ENCODE measurements around the gene USPL1.
"Not testable (repeated sequence)": the region's sequence is repeated elsewhere in the genome, so short reads cannot be mapped to it uniquely, and the experiment has no call there.

USPL1 gene

GRCh38 chr13:30629527-30629926 lies 11.8 kb downstream of the USPL1 start:
- DNase-seq (ENCODE audit: low read depth, low spot score) = no peak
- TF ChIP-seq, protein P1, sequence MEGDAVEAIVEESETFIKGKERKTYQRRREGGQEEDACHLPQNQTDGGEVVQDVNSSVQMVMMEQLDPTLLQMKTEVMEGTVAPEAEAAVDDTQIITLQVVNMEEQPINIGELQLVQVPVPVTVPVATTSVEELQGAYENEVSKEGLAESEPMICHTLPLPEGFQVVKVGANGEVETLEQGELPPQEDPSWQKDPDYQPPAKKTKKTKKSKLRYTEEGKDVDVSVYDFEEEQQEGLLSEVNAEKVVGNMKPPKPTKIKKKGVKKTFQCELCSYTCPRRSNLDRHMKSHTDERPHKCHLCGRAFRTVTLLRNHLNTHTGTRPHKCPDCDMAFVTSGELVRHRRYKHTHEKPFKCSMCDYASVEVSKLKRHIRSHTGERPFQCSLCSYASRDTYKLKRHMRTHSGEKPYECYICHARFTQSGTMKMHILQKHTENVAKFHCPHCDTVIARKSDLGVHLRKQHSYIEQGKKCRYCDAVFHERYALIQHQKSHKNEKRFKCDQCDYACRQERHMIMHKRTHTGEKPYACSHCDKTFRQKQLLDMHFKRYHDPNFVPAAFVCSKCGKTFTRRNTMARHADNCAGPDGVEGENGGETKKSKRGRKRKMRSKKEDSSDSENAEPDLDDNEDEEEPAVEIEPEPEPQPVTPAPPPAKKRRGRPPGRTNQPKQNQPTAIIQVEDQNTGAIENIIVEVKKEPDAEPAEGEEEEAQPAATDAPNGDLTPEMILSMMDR (IDR thresholded peaks at IDR 0.05; ENCODE audit: insufficient read depth, low read length, missing control alignments) = no peak
- ChIA-PET POLR2A (interaction anchor here (2.0 kb wide), 1 partner anchor 12 kb away, joined by 5 read pairs; the partner anchor contains the start of gene USPL1), CTCF (interaction anchor here (1.1 to 1.4 kb wide), 2 partner anchors 10 to 497 kb away, joined by 3 read pairs; no protein-coding TSS in a partner anchor)
- no peak overlapping the region for H3K4me3 ChIP-seq (ENCODE audit: low read depth, low read length)

DNA sequence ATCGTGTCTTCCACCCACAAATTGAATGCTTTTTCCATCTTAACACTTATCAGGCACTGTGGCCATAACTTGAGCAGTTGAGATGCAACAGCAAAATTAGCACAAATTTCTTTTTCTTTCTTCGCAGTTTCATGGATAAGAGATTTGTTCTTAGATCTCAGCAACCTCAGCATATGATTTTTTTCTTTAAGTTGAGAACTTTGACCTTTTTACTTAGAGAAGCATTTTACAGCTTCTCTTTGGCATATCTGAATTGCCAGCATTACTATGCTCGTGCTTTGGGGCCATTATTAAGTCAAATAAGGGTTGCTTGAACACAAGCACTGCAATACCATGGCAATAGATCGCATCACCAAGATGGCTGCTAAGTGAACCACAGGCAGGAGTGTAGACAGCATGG lies 16.1 kb downstream of the USPL1 start:
- TF ChIP-seq, protein P1 (IDR thresholded peaks at IDR 0.05; ENCODE audit: insufficient read depth, low read length, missing control alignments) = no peak
- ChIA-PET CTCF (no interaction called here), POLR2A (no interaction called here)
- H3K4me3 ChIP-seq (ENCODE audit: low read depth, low read length) = no peak overlapping the region
- DNase-seq (ENCODE audit: low read depth, low spot score) = no peak

DNA sequence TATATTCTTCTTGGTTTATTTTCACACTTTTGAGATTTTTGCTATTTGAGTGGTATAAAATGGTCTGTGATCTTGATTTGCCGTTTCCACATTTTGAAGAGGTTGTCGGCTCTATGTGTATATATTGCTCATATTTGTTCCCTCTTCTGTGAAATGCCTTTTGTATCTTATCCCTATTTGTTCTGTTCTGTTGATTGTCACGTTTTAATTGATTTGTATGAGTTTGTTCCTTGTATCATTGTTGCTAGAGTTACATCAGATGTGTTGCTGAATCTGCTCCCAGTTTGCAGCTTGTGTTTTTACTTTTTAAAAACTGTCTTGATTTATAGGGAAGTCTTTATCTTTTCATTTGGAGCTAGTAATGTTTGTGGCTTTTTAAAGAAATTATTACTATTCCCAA lies 17.1 kb downstream of the USPL1 start:
- TF ChIP-seq, protein P1 (IDR thresholded peaks at IDR 0.05; ENCODE audit: insufficient read depth, low read length, missing control alignments) = no peak
- ChIA-PET POLR2A (no interaction called here), CTCF (interaction anchor here (0.8 kb wide), 1 partner anchor 167 kb away, joined by 3 read pairs; no protein-coding TSS in a partner anchor)
- H3K4me3 ChIP-seq (ENCODE audit: low read depth, low read length) = no peak overlapping the region
- no peak for DNase-seq (ENCODE audit: low read depth, low spot score)

GRCh38 chr13:30638301-30638700 lies 20.6 kb downstream of the USPL1 start:
- POLR2A ChIA-PET = no interaction called here
- CTCF ChIA-PET = no interaction called here
- TF ChIP-seq, protein P1 (IDR thresholded peaks at IDR 0.05; ENCODE audit: insufficient read depth, low read length, missing control alignments) = no peak
- no peak overlapping the region for H3K4me3 ChIP-seq (ENCODE audit: low read depth, low read length)
- no peak for DNase-seq (ENCODE audit: low read depth, low spot score)

DNA sequence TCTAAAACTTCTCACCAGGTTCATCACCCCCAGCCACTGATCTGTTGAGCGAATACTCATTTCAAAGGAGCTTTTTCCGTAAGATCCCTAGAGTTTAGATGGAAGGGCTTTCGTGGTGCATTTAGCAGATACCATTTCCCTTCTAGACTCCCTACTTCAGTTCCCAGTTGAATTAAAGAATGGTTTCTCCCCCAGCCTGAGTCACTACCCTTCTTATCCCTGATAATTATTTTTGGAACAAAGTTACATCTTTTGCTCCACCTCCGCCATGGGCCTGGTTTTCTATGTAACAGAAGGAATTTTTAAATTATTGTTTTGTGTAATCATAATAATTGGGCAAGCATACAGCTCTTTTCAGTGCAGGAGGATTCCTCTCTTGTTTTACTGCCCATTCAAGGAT lies 22.0 kb downstream of the USPL1 start:
- CTCF ChIA-PET = interaction anchor here (0.7 to 1.1 kb wide), 3 partner anchors 10 to 405 kb away, joined by 3 read pairs; no protein-coding TSS in a partner anchor
- POLR2A ChIA-PET = interaction anchor here (0.5 kb wide), 1 partner anchor 77 kb away, joined by 3 read pairs; no protein-coding TSS in a partner anchor
- DNase-seq (ENCODE audit: low read depth, low spot score) = no peak
- H3K4me3 ChIP-seq (ENCODE audit: low read depth, low read length) = no peak overlapping the region
- TF ChIP-seq, protein P1 (IDR thresholded peaks at IDR 0.05; ENCODE audit: insufficient read depth, low read length, missing control alignments) = no peak

DNA sequence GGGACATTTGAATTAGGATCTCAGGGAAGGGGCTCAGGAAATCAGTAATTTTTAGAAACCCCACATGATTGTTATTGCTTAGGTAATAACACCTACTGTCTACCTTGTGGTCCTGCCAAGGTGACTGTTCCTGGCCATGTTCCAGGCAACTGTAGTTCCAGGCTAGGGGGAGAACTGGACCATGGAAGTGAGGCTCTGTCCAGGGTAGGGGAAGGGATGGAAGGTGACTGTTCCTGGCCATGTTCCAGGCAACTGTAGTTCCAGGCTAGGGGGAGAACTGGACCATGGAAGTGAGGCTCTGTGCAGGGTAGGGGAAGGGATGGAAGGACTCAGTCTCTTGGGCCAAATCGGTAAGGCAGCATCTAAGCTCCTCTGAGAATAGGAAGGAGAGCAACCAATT lies 23.5 kb downstream of the USPL1 start:
- CTCF ChIA-PET; POLR2A ChIA-PET; H3K4me3 ChIP-seq (ENCODE audit: low read depth, low read length); DNase-seq (ENCODE audit: low read depth, low spot score): not testable (repeated sequence)

DNA sequence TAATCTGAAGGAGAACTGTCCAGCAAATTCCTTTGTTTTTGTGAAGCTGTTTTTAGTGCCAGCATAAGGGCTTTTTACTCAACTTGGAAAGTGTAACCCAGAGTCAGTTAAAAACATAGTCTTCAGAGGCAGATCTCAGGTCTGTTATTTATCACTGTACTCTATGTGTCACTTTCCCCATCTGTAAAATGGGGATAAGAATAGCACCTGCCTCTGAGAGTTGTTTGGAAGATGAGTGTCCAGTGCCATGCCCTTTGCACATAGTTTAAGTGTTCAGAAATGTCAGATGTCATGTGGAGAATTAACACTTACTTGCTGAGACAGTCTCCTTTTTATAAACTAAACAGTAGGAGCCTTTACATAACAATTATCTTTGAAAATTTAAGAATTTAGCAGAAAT lies 27.9 kb downstream of the USPL1 start:
- TF ChIP-seq, protein P1 (IDR thresholded peaks at IDR 0.05; ENCODE audit: insufficient read depth, low read length, missing control alignments) = no peak
- DNase-seq (ENCODE audit: low read depth, low spot score) = no peak
- no peak overlapping the region for H3K4me3 ChIP-seq (ENCODE audit: low read depth, low read length)
- ChIA-PET POLR2A (no interaction called here), CTCF (interaction anchor here (1.0 to 1.3 kb wide), 3 partner anchors 10 to 157 kb away, joined by 3 read pairs; no protein-coding TSS in a partner anchor)

Data from AG04449 (cell line).